ENCODE data around the gene ACTN4. TPM values are rescaled to one million over a fixed set of nuclear protein-coding genes. Genes with fewer than 3 reads are reported as not detected.
"Not testable (repeated sequence)": the region's sequence is repeated elsewhere in the genome, so short reads cannot be mapped to it uniquely, and the experiment has no call there.

Gene ACTN4
- total and polyA plus RNA-seq, 3 donors from 2014 or later, result 112 to 158 (median 135) TPM

GRCh38 chr19:38765214-38765613 lies 117.8 kb downstream of the ACTN4 start:
- no peak for TF ChIP-seq CTCF (IDR thresholded peaks at IDR 0.05)
- no peak overlapping the region for H3K27ac ChIP-seq
- H3K4me1 ChIP-seq, result peaks cover 6% of the 10 kb centered on the region
- H3K9me3 ChIP-seq, result no peaks in the 10 kb centered on the region
- H3K4me3 ChIP-seq, result no peak overlapping the region
- no peak for DNase-seq
- H3K27me3 ChIP-seq, result no peaks in the 10 kb centered on the region
- H3K36me3 ChIP-seq (ENCODE audit: low read depth, missing control alignments), result no peaks in the 10 kb centered on the region
- WGBS, 2 donors, result 95% methylated on average over 2 of the region's 2 CpGs
- intact Hi-C loops (cut with DNase I; ENCODE audit: low total_unique reads), result no loop called here

- Histone ChIP-seq H3K4me1 (peaks cover 6% of the 10 kb centered on the region), H3K36me3 (ENCODE audit: low read depth, missing control alignments) (no peaks in the 10 kb centered on the region), H3K27me3 (no peaks in the 10 kb centered on the region), H3K4me3 (no peak overlapping the region), H3K27ac (no peak overlapping the region), H3K9me3 (no peaks in the 10 kb centered on the region)
- DNase-seq, result no peak
- TF ChIP-seq POLR2A (IDR thresholded peaks at IDR 0.05), result no peak
- TF ChIP-seq CTCF (IDR thresholded peaks at IDR 0.05), result no peak
- intact Hi-C loops (cut with DNase I; ENCODE audit: low total_unique reads), result no loop called here
- WGBS, 2 donors, result 89 to 95% methylated on average over 10 of the region's 10 CpGs
These were observed 119.0 kb downstream of the ACTN4 start for GRCh38 chr19:38766276-38767047.

GRCh38 chr19:38769635-38770211 lies 122.3 kb downstream of the ACTN4 start:
- Histone ChIP-seq H3K4me3 (peak overlapping the region; percentile 16 to 54), H3K27ac (peak overlapping the region in 1 of 2 donors; percentile 70), H3K9me3 (no peaks in the 10 kb centered on the region), H3K36me3 (ENCODE audit: low read depth, missing control alignments) (no peaks in the 10 kb centered on the region), H3K27me3 (no peaks in the 10 kb centered on the region), H3K4me1 (peaks cover 6% of the 10 kb centered on the region)
- peak; percentile 92 for DNase-seq
- WGBS, 2 donors, result 7 to 42% methylated on average over 7 to 36 of the region's 42 CpGs
- TF ChIP-seq CTCF (IDR thresholded peaks at IDR 0.05) (peak; percentile 88 to 93 (median 92)), POLR2A (IDR thresholded peaks at IDR 0.05) (no peak)
- intact Hi-C loops (cut with DNase I; ENCODE audit: low total_unique reads), result no loop called here

- not testable (repeated sequence) for DNase-seq, H3K4me1 ChIP-seq
These were observed 122.9 kb downstream of the ACTN4 start for GRCh38 chr19:38770228-38770948.

GRCh38 chr19:38770949-38771275 lies 123.5 kb downstream of the ACTN4 start:
- H3K4me1 ChIP-seq; intact Hi-C loops (cut with DNase I; ENCODE audit: low total_unique reads); H3K27me3 ChIP-seq; H3K36me3 ChIP-seq (ENCODE audit: low read depth, missing control alignments); DNase-seq; H3K9me3 ChIP-seq; H3K27ac ChIP-seq; H3K4me3 ChIP-seq: not testable (repeated sequence)
- WGBS, 2 donors, result 30% methylated on average over 1 of the region's 22 CpGs; no CpG with 5 or more reads in 1 of the 2 donors

More at GRCh38 chr19:38770228-38770948, 122.9 kb downstream of the ACTN4 start:
- H3K27ac ChIP-seq, result peak overlapping the region in 1 of 2 donors; percentile 70
- H3K36me3 ChIP-seq (ENCODE audit: low read depth, missing control alignments); intact Hi-C loops (cut with DNase I; ENCODE audit: low total_unique reads); H3K9me3 ChIP-seq; H3K27me3 ChIP-seq: not testable (repeated sequence)
- peak overlapping the region; percentile 16 to 54 for H3K4me3 ChIP-seq
- WGBS, 2 donors, result 2% methylated on average over 18 of the region's 58 CpGs; no CpG with 5 or more reads in 1 of the 2 donors

- H3K4me3 ChIP-seq; intact Hi-C loops (cut with DNase I; ENCODE audit: low total_unique reads); H3K27ac ChIP-seq; H3K4me1 ChIP-seq; H3K9me3 ChIP-seq; H3K36me3 ChIP-seq (ENCODE audit: low read depth, missing control alignments); DNase-seq; H3K27me3 ChIP-seq: not testable (repeated sequence)
- no CpG with 5 or more reads among the region's 30 CpGs for WGBS, 2 donors
These were observed 124.1 kb downstream of the ACTN4 start for GRCh38 chr19:38771569-38771968.
